Activated T-cell treated with anti-CD3 and anti-CD28 coated beads, Interleukin-2, amount 50 U/mL, for 24 hours (primary cell): ENCODE measurements around the gene PHF19.
A peak's percentile ranks its signal among the peaks of the same experiment; 100 is the strongest.

ENCODE experiments used
- DNase-seq: peaks from one replicate; pipeline ENCODE4 v3.0.0-alpha.2; 2020
- H3K27ac Mint-ChIP-seq: 2 replicates; pipeline ENCODE4 v1.8.0; 2020; ENCODE audit warnings: mild to moderate bottlenecking, mixed read lengths
- H3K27me3 Mint-ChIP-seq: 2 replicates; pipeline ENCODE4 v1.8.0; 2020; ENCODE audit warnings: mixed read lengths
- H3K36me3 Mint-ChIP-seq: 2 replicates; pipeline ENCODE4 v1.8.0; 2020; ENCODE audit warnings: low read depth, mixed read lengths
- H3K4me1 Mint-ChIP-seq: 2 replicates; pipeline ENCODE4 v1.8.0; 2020; ENCODE audit warnings: low read depth, mixed read lengths
- H3K4me3 Mint-ChIP-seq: 2 replicates; pipeline ENCODE4 v1.8.0; 2020; ENCODE audit warnings: mild to moderate bottlenecking, moderate library complexity, mixed read lengths
- H3K9me3 Mint-ChIP-seq: 2 replicates; pipeline ENCODE4 v1.8.0; 2020; ENCODE audit warnings: mixed read lengths

The PHF19 gene

DNA sequence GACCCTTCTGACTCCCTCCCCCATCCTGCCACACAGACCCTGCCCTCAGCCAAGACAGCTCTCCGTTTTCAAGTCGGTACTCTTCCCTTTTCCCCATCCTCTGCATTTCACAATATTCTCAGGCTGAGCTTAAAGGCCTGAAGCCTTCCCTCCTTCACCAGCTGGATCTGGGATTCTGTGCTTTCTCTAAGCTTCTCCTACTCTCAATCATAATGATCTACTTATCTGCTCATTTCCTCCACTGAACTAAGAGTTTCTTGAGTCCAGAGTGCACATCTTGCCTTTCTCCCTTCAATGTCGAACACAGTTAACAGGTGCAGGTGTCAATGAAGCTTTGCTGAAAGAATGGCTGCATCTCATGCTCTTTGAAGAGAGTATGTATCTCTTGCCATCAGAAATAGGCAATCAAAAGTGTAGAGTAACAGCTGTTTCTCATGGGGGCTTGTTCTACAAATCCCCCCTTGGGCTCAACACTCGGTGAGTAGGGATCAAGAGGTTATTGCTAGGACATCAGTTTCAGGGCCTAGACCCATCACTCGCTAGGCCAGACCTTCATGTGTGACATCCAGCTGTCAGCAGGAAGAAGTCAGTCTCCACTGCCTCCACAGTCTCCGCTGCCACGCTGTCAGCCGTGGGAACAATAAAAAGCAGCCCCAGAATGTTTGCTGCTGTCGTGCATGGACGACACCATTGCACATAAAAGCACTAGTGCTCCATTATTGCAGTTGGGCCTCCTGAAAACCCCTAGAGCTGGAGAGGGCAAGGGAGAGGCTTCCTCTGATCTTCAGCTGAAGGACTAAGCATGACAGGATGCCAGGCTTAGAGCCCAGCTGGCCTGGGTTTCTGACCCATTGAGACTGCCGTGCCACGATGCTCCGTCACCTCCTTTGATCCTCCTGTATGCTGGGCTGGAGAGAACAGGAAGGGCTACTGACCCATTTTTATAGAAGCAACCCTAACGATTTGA is 25.9 kb upstream of the PHF19 start:
- H3K27me3 Mint-ChIP-seq = no peaks in the 10 kb centered on the region

DNA sequence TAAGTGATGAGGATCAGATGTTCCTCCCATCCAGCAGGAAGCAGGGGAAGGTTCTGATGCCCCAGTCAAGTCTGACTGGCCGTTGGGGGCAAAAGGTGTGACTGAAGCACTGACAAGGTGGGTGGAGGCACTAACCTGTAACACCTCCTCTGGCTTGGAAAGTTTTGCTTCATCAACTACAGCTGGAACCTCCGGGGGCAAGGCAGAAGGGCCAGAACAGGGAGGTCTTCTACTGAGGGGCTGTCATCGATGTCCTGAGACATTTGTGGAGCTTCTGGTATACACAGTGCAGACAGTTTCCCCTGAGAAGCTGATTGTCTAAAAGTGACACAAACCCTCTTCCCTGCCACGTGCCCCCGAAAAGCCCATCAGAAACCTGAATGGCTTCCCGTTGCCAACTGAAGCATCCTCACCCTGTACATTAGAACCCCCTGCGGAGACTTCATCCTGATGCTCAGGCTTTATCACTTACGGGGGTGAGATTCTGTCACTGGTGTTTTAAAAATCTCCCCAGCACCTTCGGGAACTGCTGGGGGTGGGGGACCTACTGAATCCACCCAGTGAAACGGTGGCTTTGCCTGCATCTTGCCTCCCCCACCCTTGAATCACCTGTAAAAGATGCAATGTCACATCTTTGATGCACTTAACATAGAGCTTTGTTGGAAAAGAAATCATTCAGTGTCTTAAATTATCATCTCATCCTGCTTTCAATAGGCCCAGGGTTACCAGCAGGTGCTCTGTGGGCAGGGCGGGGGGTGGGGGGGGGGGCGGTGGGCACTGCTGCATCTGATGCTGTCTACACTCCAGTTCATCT is 25.0 kb upstream of the PHF19 start:
- Mint-ChIP-seq H3K4me3 (no peak overlapping the region), H3K36me3 (peaks cover 84% of the 10 kb centered on the region), H3K9me3 (no peaks in the 10 kb centered on the region), H3K27ac (peak overlapping the region; percentile 93), H3K27me3 (no peaks in the 10 kb centered on the region), H3K4me1 (peaks cover 92% of the 10 kb centered on the region)
- no peak for DNase-seq

More for the DNA sequence above, 25.9 kb upstream of the PHF19 start:
- peaks cover 89% of the 10 kb centered on the region for H3K36me3 Mint-ChIP-seq
- peak overlapping the region; percentile 1 for H3K4me3 Mint-ChIP-seq
- peak overlapping the region; percentile 91 for H3K27ac Mint-ChIP-seq
- peak; percentile 39 for DNase-seq
- no peaks in the 10 kb centered on the region for H3K9me3 Mint-ChIP-seq
- H3K4me1 Mint-ChIP-seq = peaks cover 93% of the 10 kb centered on the region

DNA sequence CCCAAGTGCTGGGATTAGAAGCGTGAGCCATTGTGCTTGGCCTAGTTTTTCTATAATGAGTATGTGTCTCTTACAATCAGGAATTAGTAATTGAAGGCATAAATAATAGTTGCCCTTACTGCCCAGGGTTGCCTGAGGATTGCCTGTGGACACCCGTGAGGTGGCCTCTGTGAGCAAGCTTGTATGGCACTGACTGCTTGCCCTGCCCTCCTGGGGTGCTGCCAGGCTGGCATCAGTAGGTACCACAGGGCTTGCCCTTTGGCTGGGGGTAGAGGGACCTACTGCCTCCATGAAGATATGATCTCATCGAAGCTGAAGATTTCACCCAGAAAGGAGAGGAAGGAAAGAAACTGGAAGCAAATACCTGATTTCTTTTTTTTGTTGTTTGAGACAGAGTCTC is 23.8 kb upstream of the PHF19 start:
- H3K9me3 Mint-ChIP-seq = no peaks in the 10 kb centered on the region
- H3K4me3 Mint-ChIP-seq = no peak overlapping the region
- H3K36me3 Mint-ChIP-seq = peaks cover 76% of the 10 kb centered on the region
- H3K27me3 Mint-ChIP-seq = no peaks in the 10 kb centered on the region
- peaks cover 89% of the 10 kb centered on the region for H3K4me1 Mint-ChIP-seq
- H3K27ac Mint-ChIP-seq = peak overlapping the region; percentile 93
- no peak for DNase-seq

DNA sequence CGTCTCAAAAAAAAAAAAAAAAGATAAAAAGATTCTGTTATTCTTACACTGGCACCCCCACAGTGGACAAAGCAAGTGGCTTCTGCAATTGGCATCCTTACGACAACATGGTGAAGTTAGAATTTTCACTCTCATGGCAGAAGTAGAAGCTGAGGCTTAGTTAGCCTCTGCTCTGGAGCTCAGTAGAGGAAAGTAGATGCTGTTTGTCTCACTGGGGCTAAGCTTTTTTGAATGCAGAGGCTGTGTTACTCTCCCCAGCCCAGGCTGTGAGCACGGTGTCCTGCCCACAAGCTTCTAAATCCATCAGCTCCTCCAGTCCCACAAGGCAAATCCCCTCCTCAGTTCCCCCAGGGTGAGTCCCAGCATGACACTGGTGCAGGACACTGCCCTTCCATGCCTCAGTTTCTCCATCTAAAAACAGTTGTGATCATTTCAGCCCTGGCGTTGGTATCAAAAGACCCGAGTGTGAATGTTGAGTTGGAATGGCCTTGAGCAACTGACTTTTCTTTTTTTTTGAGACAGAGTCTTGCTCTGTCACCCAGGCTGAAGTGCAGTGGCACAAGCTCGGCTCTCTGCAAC is 22.6 kb upstream of the PHF19 start:
- no peak overlapping the region for H3K4me3 Mint-ChIP-seq
- H3K27ac Mint-ChIP-seq = peak overlapping the region; percentile 93
- H3K27me3 Mint-ChIP-seq = no peaks in the 10 kb centered on the region
- H3K36me3 Mint-ChIP-seq = peaks cover 63% of the 10 kb centered on the region
- H3K9me3 Mint-ChIP-seq = no peaks in the 10 kb centered on the region
- H3K4me1 Mint-ChIP-seq = peaks cover 86% of the 10 kb centered on the region
- DNase-seq = no peak

DNA sequence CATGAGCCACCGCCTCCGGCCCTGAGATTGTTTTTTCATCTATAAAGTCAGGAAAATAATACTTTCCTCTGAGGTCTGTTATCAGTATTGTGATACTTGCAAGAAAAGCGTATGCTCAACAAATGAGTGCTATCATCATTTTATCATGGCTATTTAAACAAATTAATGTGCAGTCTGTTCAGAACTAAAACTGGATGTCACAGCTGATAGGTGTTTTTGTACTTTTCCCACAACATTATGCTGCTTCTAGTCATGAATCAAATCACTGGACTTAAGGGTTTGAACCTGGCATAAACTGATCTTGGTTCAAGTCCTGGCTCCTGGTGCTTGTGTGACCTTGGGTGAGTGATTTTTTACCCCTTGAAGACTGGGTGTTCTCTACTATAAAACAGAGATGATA is 21.4 kb upstream of the PHF19 start:
- Mint-ChIP-seq H3K9me3 (no peaks in the 10 kb centered on the region), H3K4me3 (peak overlapping the region; percentile 23), H3K27me3 (no peaks in the 10 kb centered on the region), H3K36me3 (peaks cover 52% of the 10 kb centered on the region), H3K27ac (peak overlapping the region; percentile 87), H3K4me1 (peaks cover 84% of the 10 kb centered on the region)
- no peak for DNase-seq

DNA sequence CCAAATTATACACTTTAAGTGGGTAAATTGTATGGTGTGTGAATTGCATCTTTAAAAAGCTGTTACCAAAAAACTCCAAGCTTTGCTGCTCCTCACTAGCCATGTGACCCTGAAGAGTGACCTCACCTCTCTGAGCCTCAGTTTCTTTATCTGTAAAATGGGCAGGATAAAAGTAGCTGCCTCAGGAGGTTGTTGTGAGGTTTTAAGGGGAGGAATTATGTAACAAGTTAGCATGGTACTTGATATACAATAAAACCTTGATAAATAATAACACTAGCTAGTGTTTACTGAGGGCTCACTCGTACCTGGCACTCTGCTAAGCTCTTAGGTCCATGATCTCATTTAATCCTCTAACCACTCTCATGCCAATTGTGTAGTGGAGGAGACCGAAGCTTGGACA is 19.0 kb upstream of the PHF19 start:
- H3K4me1 Mint-ChIP-seq = peaks cover 87% of the 10 kb centered on the region
- H3K9me3 Mint-ChIP-seq = no peaks in the 10 kb centered on the region
- no peak for DNase-seq
- H3K4me3 Mint-ChIP-seq = no peak overlapping the region
- H3K27ac Mint-ChIP-seq = peak overlapping the region; percentile 78
- no peaks in the 10 kb centered on the region for H3K27me3 Mint-ChIP-seq
- H3K36me3 Mint-ChIP-seq = peaks cover 30% of the 10 kb centered on the region

DNA sequence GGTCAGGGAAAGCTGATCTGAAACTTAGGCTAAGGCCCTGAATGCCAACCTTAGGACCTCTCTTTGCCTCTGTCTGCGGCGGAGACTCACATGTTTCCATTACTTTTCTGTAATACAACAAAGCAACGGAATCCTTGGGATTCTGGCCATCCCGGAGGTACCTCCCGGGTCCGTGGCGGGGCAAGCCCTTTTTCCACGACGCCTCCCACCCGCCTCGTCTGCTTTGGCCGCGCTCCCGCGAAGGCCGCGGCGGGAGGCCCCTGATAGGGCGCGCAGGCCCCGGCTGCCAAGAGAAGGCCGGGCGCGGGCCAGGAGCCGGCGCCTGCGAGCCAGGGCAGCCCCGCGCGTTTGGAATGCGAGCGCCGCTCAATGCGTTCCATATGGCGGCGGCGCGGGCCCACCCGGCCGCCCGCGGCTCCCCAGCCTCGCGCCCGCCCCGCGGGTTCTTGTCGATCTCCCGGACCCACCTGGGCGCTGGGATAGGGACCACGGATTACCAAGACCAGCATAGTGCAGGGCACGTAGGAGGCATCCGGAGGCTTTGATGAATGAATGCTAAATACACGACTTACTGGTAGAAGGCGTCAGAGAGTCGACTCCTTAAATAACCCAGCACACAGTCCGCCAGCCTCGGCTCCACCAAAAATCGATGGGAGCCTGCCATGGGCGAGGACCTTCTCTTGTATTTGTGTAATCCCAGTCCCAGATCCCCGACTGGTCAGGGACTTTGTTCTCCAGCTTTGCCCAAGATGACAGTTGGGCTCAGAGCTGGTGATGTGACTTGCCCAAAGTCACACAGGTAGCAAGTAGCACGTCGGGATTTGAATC is 17.5 kb upstream of the PHF19 start:
- H3K4me3 Mint-ChIP-seq = no peak overlapping the region
- peak overlapping the region; percentile 92 for H3K27ac Mint-ChIP-seq
- peaks cover 87% of the 10 kb centered on the region for H3K4me1 Mint-ChIP-seq
- no peaks in the 10 kb centered on the region for H3K9me3 Mint-ChIP-seq
- DNase-seq = peak; percentile 42
- H3K36me3 Mint-ChIP-seq = peaks cover 18% of the 10 kb centered on the region
- H3K27me3 Mint-ChIP-seq = no peaks in the 10 kb centered on the region

DNA sequence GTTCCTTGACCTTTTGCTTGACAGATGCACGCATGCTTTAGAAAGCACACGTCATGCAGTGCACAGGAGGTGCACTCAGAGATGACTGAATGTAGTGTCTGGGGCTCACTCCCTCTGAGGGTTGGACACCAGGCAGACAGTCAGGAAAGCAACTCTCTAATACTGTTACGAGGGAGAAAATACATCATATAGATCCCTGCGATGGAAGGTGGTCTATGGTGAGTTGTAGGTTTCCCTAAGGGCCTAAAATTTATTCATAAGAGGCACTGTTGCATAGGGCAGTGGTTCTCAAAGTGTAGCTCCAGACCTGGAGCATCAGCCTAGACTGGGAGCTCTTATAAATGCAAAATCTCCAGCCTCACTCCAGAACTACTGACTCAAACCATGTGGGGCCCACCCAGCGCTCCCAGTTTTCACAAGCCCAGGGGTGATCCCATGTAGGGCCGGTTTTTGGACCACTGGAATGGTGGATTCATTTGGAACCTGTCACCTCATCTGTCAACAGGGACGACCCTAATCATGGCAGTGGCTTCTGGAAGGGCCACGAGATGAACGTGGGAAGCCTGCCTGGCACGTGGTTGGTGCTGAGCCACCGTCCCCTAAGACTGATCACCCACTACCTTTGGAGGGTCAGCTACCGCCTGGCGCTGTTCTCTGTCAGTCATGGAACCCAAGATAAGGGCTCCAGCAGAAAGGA is 16.8 kb upstream of the PHF19 start:
- peak overlapping the region; percentile 70 for H3K4me3 Mint-ChIP-seq

DNA sequence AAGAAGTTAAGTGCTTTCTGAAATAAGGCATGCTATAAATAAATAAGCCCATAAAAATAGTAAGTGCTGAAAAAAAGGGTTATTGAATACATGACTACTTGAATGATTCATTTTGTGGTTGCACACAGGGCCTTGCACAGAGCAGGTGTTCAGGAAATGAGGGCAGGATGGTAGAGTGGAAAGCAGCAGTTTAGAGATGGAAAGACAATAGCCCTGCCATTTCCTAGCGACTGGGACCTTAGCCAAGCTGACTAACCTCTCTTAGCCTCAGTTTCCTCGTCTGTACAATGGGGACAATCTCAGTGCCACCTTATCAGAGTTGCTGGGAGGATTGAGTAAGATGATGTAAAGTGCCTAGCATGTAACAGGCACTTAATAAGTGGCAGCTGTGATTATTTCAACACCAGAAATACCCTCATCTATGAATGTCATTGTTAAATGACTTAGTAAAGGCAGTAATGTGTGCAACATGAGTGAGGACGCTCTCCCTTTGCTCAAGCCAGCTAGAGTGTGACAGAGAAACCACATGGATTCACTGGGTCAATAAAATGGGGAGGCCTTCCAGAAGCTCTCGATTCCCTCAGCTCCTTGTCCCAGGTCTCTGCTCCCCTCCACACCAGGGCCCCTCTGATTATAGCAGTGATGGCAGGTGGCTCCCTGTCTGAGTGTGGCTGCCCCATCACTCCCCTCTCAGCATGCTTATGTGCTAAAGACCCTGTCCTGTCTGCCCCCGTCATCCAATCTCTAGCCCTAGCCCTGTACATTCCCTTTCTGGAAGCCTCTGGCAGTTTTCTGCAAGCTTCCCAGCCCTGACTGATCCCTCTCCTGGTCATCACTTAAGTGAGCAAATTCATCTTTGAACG is 16.0 kb upstream of the PHF19 start:
- Mint-ChIP-seq H3K4me3 (peak overlapping the region; percentile 70), H3K9me3 (no peaks in the 10 kb centered on the region), H3K27ac (peak overlapping the region; percentile 92), H3K4me1 (peaks cover 91% of the 10 kb centered on the region), H3K36me3 (peaks cover 10% of the 10 kb centered on the region), H3K27me3 (no peaks in the 10 kb centered on the region)
- DNase-seq = peak; percentile 65

More for the DNA sequence above, 16.8 kb upstream of the PHF19 start:
- Mint-ChIP-seq H3K36me3 (peaks cover 16% of the 10 kb centered on the region), H3K9me3 (no peaks in the 10 kb centered on the region), H3K27ac (peak overlapping the region; percentile 92), H3K27me3 (no peaks in the 10 kb centered on the region), H3K4me1 (peaks cover 91% of the 10 kb centered on the region)
- DNase-seq = no peak

DNA sequence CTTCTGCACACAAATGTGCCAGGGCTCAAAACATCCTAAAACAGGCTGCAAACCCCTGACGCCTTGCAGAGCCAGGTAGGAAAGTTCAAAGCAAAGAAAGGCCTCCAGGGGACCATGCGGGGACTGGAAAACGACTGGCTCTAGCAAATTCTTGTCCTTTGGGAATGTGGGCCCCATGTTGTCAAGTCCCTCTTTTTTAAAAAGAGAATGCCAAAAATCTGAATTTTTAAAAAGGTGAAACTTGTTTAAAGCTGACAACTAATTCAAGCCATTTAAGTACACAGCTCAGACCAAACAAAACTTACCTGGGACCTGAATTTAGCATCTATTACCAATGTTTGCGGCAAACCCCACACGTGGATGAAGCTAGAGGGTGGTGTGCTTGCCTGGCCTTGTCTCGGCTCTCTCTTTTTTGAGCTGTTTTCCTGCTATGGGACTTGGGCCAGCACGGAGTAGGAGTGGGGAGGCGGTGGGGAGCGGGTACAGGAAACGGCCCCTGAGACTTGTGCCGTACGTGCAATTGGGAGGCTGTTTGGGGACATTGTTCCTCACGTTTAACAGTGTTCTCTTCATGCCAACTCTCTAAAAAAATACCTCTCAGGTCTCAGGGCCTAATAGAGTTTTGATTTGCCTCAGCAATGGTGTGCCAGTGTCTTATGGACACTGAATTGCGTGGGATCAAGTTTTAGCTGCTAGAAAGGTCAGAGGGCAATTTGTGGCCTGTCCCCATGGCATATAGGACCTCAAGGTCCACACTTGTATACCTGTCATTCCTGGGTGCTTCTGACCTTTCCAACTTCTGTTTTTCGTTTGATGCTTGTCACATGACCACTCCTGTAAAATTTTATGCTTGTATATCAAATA is 15.1 kb upstream of the PHF19 start:
- Mint-ChIP-seq H3K4me3 (peak overlapping the region; percentile 70), H3K36me3 (peaks cover 7% of the 10 kb centered on the region), H3K4me1 (peaks cover 85% of the 10 kb centered on the region), H3K27ac (peak overlapping the region; percentile 92), H3K9me3 (no peaks in the 10 kb centered on the region), H3K27me3 (no peaks in the 10 kb centered on the region)
- DNase-seq = peak; percentile 57

DNA sequence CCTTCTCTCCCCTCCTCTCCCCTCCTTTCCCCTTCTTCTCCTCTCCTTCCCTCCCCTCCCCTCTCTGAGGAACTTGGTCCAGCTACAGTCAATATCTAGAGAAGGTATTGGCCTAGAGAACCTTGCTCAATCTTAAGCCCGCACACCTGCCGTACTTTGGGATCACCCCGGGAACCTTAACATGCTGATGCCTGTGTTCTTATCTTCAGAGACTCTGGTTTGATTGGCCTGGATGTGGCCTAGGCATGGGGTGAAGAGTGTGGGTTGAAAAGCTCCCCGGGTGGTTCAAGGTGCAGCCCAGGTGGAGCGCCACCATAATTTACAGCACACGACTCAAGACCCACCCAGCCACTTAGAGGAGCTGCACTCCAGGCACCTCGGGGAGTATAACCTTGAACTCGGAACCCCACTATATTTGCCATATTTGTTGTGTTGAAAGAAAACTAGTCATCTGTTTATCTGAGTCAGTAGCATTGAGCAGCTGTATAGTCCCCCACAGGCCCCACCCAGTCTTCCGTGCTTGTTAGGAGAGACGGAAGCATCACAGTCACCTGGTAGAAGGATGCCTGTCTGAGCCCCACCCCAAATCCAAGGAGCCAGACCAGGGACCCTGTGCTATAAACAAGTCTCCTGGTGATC is 14.4 kb upstream of the PHF19 start:
- Mint-ChIP-seq H3K9me3 (no peaks in the 10 kb centered on the region), H3K4me1 (peaks cover 84% of the 10 kb centered on the region), H3K27me3 (no peaks in the 10 kb centered on the region), H3K4me3 (peak overlapping the region; percentile 70), H3K36me3 (peaks cover 5% of the 10 kb centered on the region), H3K27ac (peak overlapping the region; percentile 92)
- peak; percentile 72 for DNase-seq
